Tibial nerve (tissue), 4 donors: Measurements from ENCODE around the gene IRX6. TPM values are rescaled to one million over a fixed set of nuclear protein-coding genes. Genes with fewer than 3 reads are reported as not detected.

Source experiments
- DNase-seq, 2 donors: peaks; one replicate each; pipeline ENCODE4 v3.0.0-alpha.2; 2019; ENCODE audit warnings: low spot score in 2 of 2
- H3K27ac ChIP-seq, 4 donors: fragments of 200-600 bp; sonication (generic) in 3 of 4; one replicate each; pipeline ENCODE4 v1.5.1; 2017 to 2019; ENCODE audit warnings: mild to moderate bottlenecking in 1 of 4
- H3K27me3 ChIP-seq, 2 donors: fragments of 200-600 bp; sonication (generic) in 1 of 2; one replicate each; pipeline versions ENCODE4 v1.5.1 to v1.6.0; 2017 to 2019
- H3K36me3 ChIP-seq, 3 donors: fragments of 200-600 bp; sonication (generic); one replicate each; pipeline ENCODE4 v1.5.1; 2018 to 2019
- H3K4me1 ChIP-seq, 4 donors: fragments of 200-600 bp; sonication (generic) in 3 of 4; one replicate each; pipeline ENCODE4 v1.5.1; 2017 to 2019
- H3K4me3 ChIP-seq, 4 donors: fragments of 200-600 bp; sonication (generic) in 3 of 4; one replicate each; pipeline ENCODE4 v1.5.1; 2017 to 2019; ENCODE audit warnings: mild to moderate bottlenecking in 1 of 4, moderate library complexity in 1 of 4
- H3K9me3 ChIP-seq, 4 donors: fragments of 200-600 bp; sonication (generic) in 3 of 4; one replicate each; pipeline ENCODE4 v1.5.1; 2017 to 2019
- EP300 ChIP-seq, 2 donors: sonication (generic); formaldehyde crosslinking; IDR thresholded peaks; one replicate each; pipeline ENCODE4 v1.6.1; 2017; ENCODE audit warnings: antibody characterized with exemption in 2 of 2, mild to moderate bottlenecking in 1 of 2
- POLR2A ChIP-seq, 2 donors: fragments of 450-650 bp; IDR thresholded peaks; one replicate each; pipeline ENCODE4 v1.6.1; 2017; ENCODE audit warnings: antibody characterized with exemption in 2 of 2, mild to moderate bottlenecking in 2 of 2, moderate library complexity in 2 of 2
- WGBS, 2 donors: methylation state at CpG; one replicate each; pipeline ENCODE4 v1.1.5; 2018; 5-methylcytosine and 5-hydroxymethylcytosine counted together
- total RNA-seq, 4 donors: library from RNA; depleted of rRNA; stranded (reverse); fragments of >200 nt; gene quantifications; one replicate each; pipeline ENCODE4 v1.1.0, GENCODE V29; 2016
- TF ChIP-seq, protein P1 (sequence below), 5 experiments: fragments of 200-600 bp in 3 of 5; fragments of 450-650 bp in 2 of 5; sonication (generic) in 3 of 5; IDR thresholded peaks; one replicate each; pipeline ENCODE4 v1.5.1; 2016 to 2019; ENCODE audit warnings: antibody characterized with exemption in 5 of 5, mild to moderate bottlenecking in 3 of 5, moderate library complexity in 2 of 5

Gene IRX6
- total RNA-seq, 4 donors from 2014 or later: 0.66 to 2.1 (median 1.4) TPM

DNA sequence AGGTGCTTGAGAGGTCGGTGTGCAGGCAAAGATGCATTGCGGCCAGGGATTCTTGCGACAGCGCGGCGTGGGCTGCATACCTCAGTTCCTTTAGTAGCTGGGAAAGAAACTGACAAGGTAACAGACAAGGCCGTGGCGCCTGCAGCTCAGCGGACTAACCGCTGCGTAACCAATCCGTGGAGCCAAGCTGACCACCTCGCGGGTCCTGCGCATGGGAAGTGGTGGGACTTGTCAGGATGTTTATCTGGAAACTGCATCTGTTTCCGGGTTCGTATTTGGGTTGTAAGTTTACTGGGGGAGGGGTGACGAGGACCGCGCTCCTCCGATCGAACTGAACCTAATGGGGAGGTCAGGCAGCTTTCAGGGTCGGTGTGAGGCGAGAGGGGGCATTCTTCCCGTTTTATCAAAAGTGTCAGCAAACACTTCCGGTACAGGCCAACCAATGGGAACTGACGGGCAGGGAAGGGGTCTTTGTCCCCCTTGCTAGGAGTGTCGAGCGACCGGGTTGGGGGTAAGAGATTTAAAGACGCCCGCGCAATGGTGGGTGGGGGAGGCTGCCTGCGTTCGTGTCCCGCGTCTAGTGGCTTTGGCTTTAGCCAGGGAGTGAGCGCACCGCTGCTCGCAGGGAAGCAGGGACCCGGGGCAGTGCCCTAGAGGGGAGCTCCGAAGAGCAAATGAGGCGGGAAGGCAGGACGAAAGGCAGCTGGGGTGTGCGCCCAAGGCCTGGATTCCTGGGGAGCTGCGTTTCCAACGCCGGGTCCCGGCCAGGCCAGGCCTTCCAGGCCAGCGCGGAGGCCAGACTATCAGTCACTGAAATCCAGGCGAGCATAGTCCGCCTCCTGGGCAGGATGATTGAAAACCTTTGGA is 7.0 kb downstream of the IRX6 start:
- TF ChIP-seq EP300 (IDR thresholded peaks at IDR 0.05): no peak
- TF ChIP-seq POLR2A (IDR thresholded peaks at IDR 0.05): no peak
- TF ChIP-seq, protein P1, sequence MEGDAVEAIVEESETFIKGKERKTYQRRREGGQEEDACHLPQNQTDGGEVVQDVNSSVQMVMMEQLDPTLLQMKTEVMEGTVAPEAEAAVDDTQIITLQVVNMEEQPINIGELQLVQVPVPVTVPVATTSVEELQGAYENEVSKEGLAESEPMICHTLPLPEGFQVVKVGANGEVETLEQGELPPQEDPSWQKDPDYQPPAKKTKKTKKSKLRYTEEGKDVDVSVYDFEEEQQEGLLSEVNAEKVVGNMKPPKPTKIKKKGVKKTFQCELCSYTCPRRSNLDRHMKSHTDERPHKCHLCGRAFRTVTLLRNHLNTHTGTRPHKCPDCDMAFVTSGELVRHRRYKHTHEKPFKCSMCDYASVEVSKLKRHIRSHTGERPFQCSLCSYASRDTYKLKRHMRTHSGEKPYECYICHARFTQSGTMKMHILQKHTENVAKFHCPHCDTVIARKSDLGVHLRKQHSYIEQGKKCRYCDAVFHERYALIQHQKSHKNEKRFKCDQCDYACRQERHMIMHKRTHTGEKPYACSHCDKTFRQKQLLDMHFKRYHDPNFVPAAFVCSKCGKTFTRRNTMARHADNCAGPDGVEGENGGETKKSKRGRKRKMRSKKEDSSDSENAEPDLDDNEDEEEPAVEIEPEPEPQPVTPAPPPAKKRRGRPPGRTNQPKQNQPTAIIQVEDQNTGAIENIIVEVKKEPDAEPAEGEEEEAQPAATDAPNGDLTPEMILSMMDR (IDR thresholded peaks at IDR 0.05): no peak
- peaks cover 0 to 25% (median 0%) of the 10 kb centered on the region in 4 donors for H3K4me1 ChIP-seq
- no peak overlapping the region for H3K27ac ChIP-seq
- peaks cover 0 to 76% of the 10 kb centered on the region in 2 donors for H3K27me3 ChIP-seq
- DNase-seq: no peak
- 5 to 11% methylated on average over 47 to 51 of the region's 53 CpGs for WGBS, 2 donors
- H3K4me3 ChIP-seq: peak overlapping the region in 1 of 4 donors; percentile 13
- no peaks in the 10 kb centered on the region for H3K9me3 ChIP-seq
- no peaks in the 10 kb centered on the region for H3K36me3 ChIP-seq

DNA sequence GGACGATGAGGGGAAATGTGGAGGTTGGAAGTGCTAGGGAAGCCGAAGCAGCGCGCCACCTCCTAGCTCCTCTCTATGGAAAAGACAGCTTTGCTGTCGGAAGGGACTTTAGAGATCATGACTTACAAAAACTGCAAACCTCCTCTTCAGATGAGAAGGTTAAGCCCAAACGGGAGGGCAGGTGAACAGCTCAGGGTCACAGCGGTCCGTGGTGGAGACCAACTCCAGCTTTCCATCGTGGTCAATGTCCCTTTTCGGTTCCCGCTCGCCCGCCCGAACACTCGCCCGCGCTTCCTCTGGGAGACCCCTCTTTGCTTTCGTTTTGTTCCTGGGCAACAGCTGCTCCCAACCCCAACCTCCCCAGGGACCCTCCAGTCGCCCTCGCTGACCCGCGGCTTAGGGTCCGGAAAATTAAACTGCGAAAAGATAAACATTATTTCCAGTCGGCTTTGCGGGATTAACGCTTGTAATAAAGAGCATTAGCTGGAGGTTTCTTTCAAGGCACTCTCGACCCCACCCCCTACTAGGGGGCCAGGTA is 7.7 kb downstream of the IRX6 start:
- TF ChIP-seq EP300 (IDR thresholded peaks at IDR 0.05) (no peak), POLR2A (IDR thresholded peaks at IDR 0.05) (no peak)
- TF ChIP-seq, protein P1 (IDR thresholded peaks at IDR 0.05): no peak
- Histone ChIP-seq H3K4me1 (peaks cover 0 to 25% (median 0%) of the 10 kb centered on the region in 4 donors), H3K36me3 (no peaks in the 10 kb centered on the region), H3K27me3 (peaks cover 0 to 69% of the 10 kb centered on the region in 2 donors), H3K9me3 (no peaks in the 10 kb centered on the region), H3K27ac (no peak overlapping the region), H3K4me3 (no peak overlapping the region)
- no peak for DNase-seq
- 11 to 13% methylated on average over 28 of the region's 28 CpGs for WGBS, 2 donors

DNA sequence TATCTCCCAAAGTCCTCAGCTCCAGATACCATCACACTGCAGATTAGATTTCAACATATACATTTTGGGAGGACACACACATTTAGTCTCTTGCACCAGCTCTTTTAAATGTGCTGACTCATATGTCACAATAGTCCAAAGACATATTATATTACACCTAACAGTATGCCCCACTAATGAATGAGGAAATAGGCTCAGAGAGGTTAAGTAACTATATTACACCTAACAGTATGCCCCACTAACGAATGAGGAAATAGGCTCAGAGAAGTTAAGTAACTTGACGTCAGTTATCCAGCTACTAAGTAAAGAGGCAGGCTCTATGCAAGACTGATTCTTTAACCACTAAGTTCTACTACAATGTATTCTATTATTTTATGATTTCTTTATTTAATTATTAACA is 9.7 kb downstream of the IRX6 start:
- 75 to 88% methylated on average over 2 of the region's 2 CpGs for WGBS, 2 donors

DNA sequence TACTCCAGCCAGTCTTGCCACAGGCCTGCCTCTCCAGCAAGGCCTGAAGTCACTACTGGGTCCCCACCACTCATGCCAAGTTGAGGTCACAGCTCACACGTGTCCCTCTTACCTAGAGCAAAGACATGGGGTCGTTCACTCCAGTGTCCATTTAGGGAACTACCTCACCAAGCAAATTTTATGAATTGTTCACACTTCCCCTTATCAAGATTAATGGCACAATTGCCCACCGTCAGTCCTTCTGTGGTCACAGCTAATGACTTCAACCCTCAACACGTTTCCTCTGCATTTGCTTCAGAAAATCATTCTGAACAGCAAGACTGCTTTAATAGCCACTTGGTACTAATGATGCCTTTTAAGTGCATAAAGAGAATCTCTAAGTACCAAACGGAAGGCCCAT is 14.6 kb downstream of the IRX6 start:
- 42 to 56% methylated on average over 5 of the region's 5 CpGs for WGBS, 2 donors
- no peak overlapping the region for H3K27ac ChIP-seq
- TF ChIP-seq, protein P1 (IDR thresholded peaks at IDR 0.05): no peak
- TF ChIP-seq EP300 (IDR thresholded peaks at IDR 0.05) (no peak), POLR2A (IDR thresholded peaks at IDR 0.05) (no peak)
- H3K9me3 ChIP-seq: no peaks in the 10 kb centered on the region
- no peak for DNase-seq
- H3K36me3 ChIP-seq: no peaks in the 10 kb centered on the region
- peaks cover 0 to 5% of the 10 kb centered on the region in 2 donors for H3K27me3 ChIP-seq
- no peaks in the 10 kb centered on the region for H3K4me1 ChIP-seq
- H3K4me3 ChIP-seq: no peak overlapping the region

More for the DNA sequence above, 9.7 kb downstream of the IRX6 start:
- H3K36me3 ChIP-seq: no peaks in the 10 kb centered on the region
- no peaks in the 10 kb centered on the region for H3K9me3 ChIP-seq
- TF ChIP-seq POLR2A (IDR thresholded peaks at IDR 0.05) (no peak), EP300 (IDR thresholded peaks at IDR 0.05) (no peak)
- TF ChIP-seq, protein P1 (IDR thresholded peaks at IDR 0.05): no peak
- no peak overlapping the region for H3K4me3 ChIP-seq
- peaks cover 0 to 49% of the 10 kb centered on the region in 2 donors for H3K27me3 ChIP-seq
- no peak for DNase-seq
- H3K27ac ChIP-seq: no peak overlapping the region
- H3K4me1 ChIP-seq: peaks cover 0 to 20% (median 0%) of the 10 kb centered on the region in 4 donors

DNA sequence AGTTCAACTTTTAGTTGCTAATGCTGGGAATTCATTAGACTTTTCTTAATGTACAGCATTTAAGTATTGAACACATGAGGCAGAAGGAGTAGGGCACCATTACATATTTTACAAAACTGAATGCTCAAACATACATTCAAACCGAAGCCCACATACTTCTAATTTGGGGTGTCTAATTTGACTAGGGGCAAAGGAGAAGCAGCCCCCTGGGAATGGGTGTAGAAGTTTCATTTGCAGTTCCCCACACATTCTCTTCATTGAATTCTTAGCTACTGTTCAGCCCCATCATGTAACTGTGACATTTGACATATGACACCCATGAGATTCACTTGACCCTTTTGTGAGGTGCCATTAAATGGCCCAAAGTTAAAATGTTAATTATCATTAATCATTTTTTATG is 16.4 kb downstream of the IRX6 start:
- DNase-seq: no peak
- H3K9me3 ChIP-seq: no peaks in the 10 kb centered on the region
- no peak overlapping the region for H3K27ac ChIP-seq
- no peaks in the 10 kb centered on the region for H3K27me3 ChIP-seq
- H3K4me3 ChIP-seq: no peak overlapping the region
- no peaks in the 10 kb centered on the region for H3K4me1 ChIP-seq
- 79 to 88% methylated on average over 1 of the region's 1 CpG for WGBS, 2 donors
- TF ChIP-seq, protein P1 (IDR thresholded peaks at IDR 0.05): no peak
- TF ChIP-seq EP300 (IDR thresholded peaks at IDR 0.05): no peak
- TF ChIP-seq POLR2A (IDR thresholded peaks at IDR 0.05): no peak
- no peaks in the 10 kb centered on the region for H3K36me3 ChIP-seq
